K562 (cell line): ENCODE data around the gene CNIH3. TPM values are rescaled to one million over a fixed set of nuclear protein-coding genes. Genes with fewer than 3 reads are reported as not detected.

Source experiments
- GATAD2B ChIP-seq: fragments of 450-650 bp; IDR thresholded peaks from 2 replicates; pipeline ENCODE4 v1.6.1; 2017; ENCODE audit warnings: mild to moderate bottlenecking, borderline replicate concordance
- MLLT1 ChIP-seq, 2 experiments: fragments of 450-650 bp; IDR thresholded peaks; 2 replicates each; pipeline ENCODE4 v1.6.1; 2016
- MTA3 ChIP-seq: fragments of 450-650 bp; formaldehyde crosslinking; IDR thresholded peaks from 2 replicates; pipeline ENCODE4 v1.6.1; 2017; ENCODE audit warnings: mild to moderate bottlenecking, borderline replicate concordance
- NR2F6 ChIP-seq: fragments of 450-650 bp; formaldehyde crosslinking; IDR thresholded peaks from 2 replicates; pipeline ENCODE4 v1.4.0; 2020; ENCODE audit warnings: mild to moderate bottlenecking
- PHB ChIP-seq: fragments of 250-450 bp; sonication (Bioruptor Pico); IDR thresholded peaks from 2 replicates; pipeline ENCODE4 v1.5.0; 2021
- SMAD4 ChIP-seq: fragments of 250-450 bp; sonication (Bioruptor Pico); conservative IDR thresholded peaks from 2 replicates; pipeline ENCODE4 v1.8.0; 2021; ENCODE audit warnings: inconsistent platforms, mild to moderate bottlenecking, moderate library complexity
- SUPT5H ChIP-seq: fragments of 450-650 bp; IDR thresholded peaks from 2 replicates; pipeline ENCODE4 v1.6.1; 2016
- ZNF277 ChIP-seq: fragments of 250-450 bp; sonication (Bioruptor Pico); IDR thresholded peaks from 2 replicates; pipeline ENCODE4 v1.8.0; 2022; ENCODE audit warnings: inconsistent platforms, mild to moderate bottlenecking, moderate library complexity, borderline replicate concordance
- polyA plus RNA-seq, 8 experiments: library from polyadenylated mRNA; depleted of rRNA in 4 of 8; stranded (reverse) in 5 of 8; unstranded in 3 of 8; fragments of >200 nt; fragmentation: Nextera tagmentation in 2 of 8; fragmentation: Illumina TruSeq in 1 of 8; extraction: Ambion mirVana in 2 of 8; extraction: Trizol in 1 of 8; gene quantifications; 2 replicates each; pipeline versions ENCODE4 v1.2.1 to v1.2.3, GENCODE V29; 2011 to 2014; ENCODE audit warnings: inconsistent platforms in 1 of 8, missing spikeins in 1 of 8
- total RNA-seq, 7 experiments: library from RNA; depleted of rRNA in 6 of 7; stranded (reverse); fragments of >200 nt in 6 of 7; fragmentation: Illumina TruSeq in 2 of 7; extraction: Trizol in 2 of 7; gene quantifications; 2 replicates each; pipeline versions ENCODE4 v1.2.1 to v1.2.3, GENCODE V29; 2011 to 2021; ENCODE audit warnings: low replicate concordance in 1 of 7
- TF ChIP-seq, protein P1 (sequence below), 2 experiments: fragments of 450-650 bp; formaldehyde crosslinking in 1 of 2; IDR thresholded peaks; 2 replicates each; pipeline versions ENCODE4 v1.4.0 to v1.6.1; 2014 to 2020; ENCODE audit warnings: mild to moderate bottlenecking in 2 of 2, borderline replicate concordance in 1 of 2, low read depth in 1 of 2

Gene CNIH3
- total and polyA plus RNA-seq, 9 of the 15 experiments (the other 6 are each of a cell fraction or from before 2014, with no cell fraction given): 0.14 to 1.8 (median 0.79) TPM

DNA sequence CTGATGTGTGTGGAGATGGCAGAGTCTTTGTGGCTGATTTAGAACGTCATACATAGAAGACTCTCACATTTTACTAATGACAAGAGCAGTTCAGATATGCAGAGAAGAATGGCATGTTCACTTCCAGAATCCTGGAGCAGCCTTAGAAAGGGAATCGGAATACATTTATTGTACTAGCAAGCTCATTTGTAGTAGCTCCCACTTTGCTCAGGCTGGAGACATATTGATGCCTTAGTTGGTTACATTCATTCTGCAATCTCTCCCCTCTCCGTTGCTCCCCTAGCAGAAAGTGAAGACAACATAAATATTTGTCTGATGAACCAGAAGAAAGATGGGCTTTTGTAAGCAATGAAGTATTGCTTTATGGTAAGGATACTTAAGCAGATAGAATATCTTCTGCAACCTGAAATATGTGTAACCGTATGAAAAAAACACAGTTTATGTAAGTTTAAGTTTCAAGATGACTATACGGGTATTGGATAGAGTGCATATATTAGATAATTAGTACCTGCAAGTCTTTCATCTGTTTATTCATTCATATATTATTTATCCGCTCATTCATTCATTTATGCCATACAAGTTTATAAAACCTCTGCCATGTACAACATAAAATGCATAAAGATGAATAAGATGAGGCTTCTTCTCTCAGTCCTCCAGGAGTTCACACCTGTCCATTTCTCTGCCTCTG is 135.7 kb downstream of the CNIH3 start (continued):
- TF ChIP-seq MLLT1 (IDR thresholded peaks at IDR 0.05): no peak
- TF ChIP-seq, protein P1, sequence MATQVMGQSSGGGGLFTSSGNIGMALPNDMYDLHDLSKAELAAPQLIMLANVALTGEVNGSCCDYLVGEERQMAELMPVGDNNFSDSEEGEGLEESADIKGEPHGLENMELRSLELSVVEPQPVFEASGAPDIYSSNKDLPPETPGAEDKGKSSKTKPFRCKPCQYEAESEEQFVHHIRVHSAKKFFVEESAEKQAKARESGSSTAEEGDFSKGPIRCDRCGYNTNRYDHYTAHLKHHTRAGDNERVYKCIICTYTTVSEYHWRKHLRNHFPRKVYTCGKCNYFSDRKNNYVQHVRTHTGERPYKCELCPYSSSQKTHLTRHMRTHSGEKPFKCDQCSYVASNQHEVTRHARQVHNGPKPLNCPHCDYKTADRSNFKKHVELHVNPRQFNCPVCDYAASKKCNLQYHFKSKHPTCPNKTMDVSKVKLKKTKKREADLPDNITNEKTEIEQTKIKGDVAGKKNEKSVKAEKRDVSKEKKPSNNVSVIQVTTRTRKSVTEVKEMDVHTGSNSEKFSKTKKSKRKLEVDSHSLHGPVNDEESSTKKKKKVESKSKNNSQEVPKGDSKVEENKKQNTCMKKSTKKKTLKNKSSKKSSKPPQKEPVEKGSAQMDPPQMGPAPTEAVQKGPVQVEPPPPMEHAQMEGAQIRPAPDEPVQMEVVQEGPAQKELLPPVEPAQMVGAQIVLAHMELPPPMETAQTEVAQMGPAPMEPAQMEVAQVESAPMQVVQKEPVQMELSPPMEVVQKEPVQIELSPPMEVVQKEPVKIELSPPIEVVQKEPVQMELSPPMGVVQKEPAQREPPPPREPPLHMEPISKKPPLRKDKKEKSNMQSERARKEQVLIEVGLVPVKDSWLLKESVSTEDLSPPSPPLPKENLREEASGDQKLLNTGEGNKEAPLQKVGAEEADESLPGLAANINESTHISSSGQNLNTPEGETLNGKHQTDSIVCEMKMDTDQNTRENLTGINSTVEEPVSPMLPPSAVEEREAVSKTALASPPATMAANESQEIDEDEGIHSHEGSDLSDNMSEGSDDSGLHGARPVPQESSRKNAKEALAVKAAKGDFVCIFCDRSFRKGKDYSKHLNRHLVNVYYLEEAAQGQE (IDR thresholded peaks at IDR 0.05; ENCODE audit: borderline replicate concordance): no peak
- TF ChIP-seq, protein P1 (CRISPR knock-in tag; IDR thresholded peaks at IDR 0.05; ENCODE audit: low read depth): no peak
- no peak for TF ChIP-seq NR2F6 (CRISPR knock-in tag)
- no peak for TF ChIP-seq SUPT5H
- no peak for TF ChIP-seq ZNF277
- no peak for TF ChIP-seq SMAD4 (CRISPR knock-in tag)
- TF ChIP-seq GATAD2B: no peak
- no peak for TF ChIP-seq MTA3
- TF ChIP-seq PHB (CRISPR knock-in tag): no peak
